H1 (cell line): Measurements from ENCODE around the gene HEBP2. TPM values are rescaled to one million over a fixed set of nuclear protein-coding genes. Genes with fewer than 3 reads are reported as not detected.

Source experiments
- CTCF ChIA-PET: fragments of 300-600 bp; sonication (Branson Sonifier 250); formaldehyde crosslinking; loops from one replicate; lab custom pipeline; 2021; ENCODE audit not compliant: partially characterized antibody; lab: Charles Lee
- POLR2A ChIA-PET: fragments of 300-600 bp; sonication (Branson Sonifier 250); formaldehyde crosslinking; loops from one replicate; lab custom pipeline; 2021; ENCODE audit warnings: inconsistent platforms; ENCODE audit not compliant: partially characterized antibody; lab: Charles Lee
- DNase-seq, 2 experiments: peaks; one replicate each; pipeline versions ENCODE4 v3.0.0 to v3.0.0-alpha.2; 2010 to 2022; ENCODE audit warnings: low spot score in 2 of 2, low read depth in 1 of 2, mixed read lengths in 1 of 2
- FAIRE-seq: peaks from 2 replicates; lab custom pipeline; 2011; peaks lifted over from hg19 to GRCh38; lab: Jason Lieb, UNC
- H2AFZ ChIP-seq: 2 replicates; pipeline ENCODE4 v1.8.1; 2012; ENCODE audit warnings: low read length, inconsistent platforms
- H2AK5ac ChIP-seq: 2 replicates; pipeline ENCODE4 v1.6.1; 2013; ENCODE audit warnings: low read depth, low read length
- H2BK120ac ChIP-seq: replicated peaks from 2 replicates; pipeline ENCODE3; 2013; ENCODE audit warnings: low read depth, low read length, inconsistent platforms
- H2BK12ac ChIP-seq: 2 replicates; pipeline ENCODE4 v1.6.1; 2013; ENCODE audit warnings: low read depth, low read length
- H2BK15ac ChIP-seq: 2 replicates; pipeline ENCODE4 v1.6.1; 2013; ENCODE audit warnings: low read length
- H2BK20ac ChIP-seq: 2 replicates; pipeline ENCODE4 v1.6.1; 2013; ENCODE audit warnings: low read length
- H2BK5ac ChIP-seq: 2 replicates; pipeline ENCODE4 v1.6.1; 2013; ENCODE audit warnings: low read depth, low read length
- H3K14ac ChIP-seq: 2 replicates; pipeline ENCODE4 v1.6.1; 2013; ENCODE audit warnings: inconsistent platforms; ENCODE audit not compliant: insufficient read length
- H3K18ac ChIP-seq: 2 replicates; pipeline ENCODE4 v1.6.1; 2013; ENCODE audit warnings: low read length; ENCODE audit errors: extremely low read depth
- H3K23ac ChIP-seq: 2 replicates; pipeline ENCODE4 v1.6.1; 2013; ENCODE audit warnings: inconsistent platforms; ENCODE audit not compliant: insufficient read length
- H3K23me2 ChIP-seq: 2 replicates; pipeline ENCODE4 v1.6.1; 2013; ENCODE audit warnings: low read depth, low read length
- H3K27ac ChIP-seq: 2 replicates; pipeline ENCODE4 v1.6.1; 2011; ENCODE audit warnings: low read depth, low read length, inconsistent platforms
- H3K27me3 ChIP-seq, 4 experiments: replicated peaks in 1 of 4; 1 replicate in 1 of 4; 2 replicates in 3 of 4; pipeline versions ENCODE4 v1.6.1 to v1.8.1; 2011 to 2013; ENCODE audit warnings: low read length in 3 of 4, mild to moderate bottlenecking in 3 of 4, inconsistent platforms in 2 of 4, mixed read lengths in 2 of 4, moderate library complexity in 1 of 4; ENCODE audit not compliant: control insufficient read depth in 3 of 4, insufficient read depth in 3 of 4; ENCODE audit errors: extremely low read depth in 1 of 4
- H3K36me3 ChIP-seq, 4 experiments: 2 replicates each; pipeline versions ENCODE4 v1.6.1 to v1.8.1; 2011 to 2013; ENCODE audit warnings: mild to moderate bottlenecking in 4 of 4, low read length in 3 of 4, moderate library complexity in 2 of 4, control low read depth in 1 of 4, inconsistent platforms in 1 of 4; ENCODE audit not compliant: insufficient read depth in 4 of 4, control insufficient read depth in 2 of 4
- H3K4ac ChIP-seq: replicated peaks from 2 replicates; pipeline ENCODE3; 2013; ENCODE audit warnings: low read length, low read depth, mixed read lengths, inconsistent platforms; ENCODE audit not compliant: insufficient read length
- H3K4me1 ChIP-seq, 4 experiments: replicated peaks in 1 of 4; 1 replicate in 1 of 4; 2 replicates in 3 of 4; pipeline versions ENCODE4 v1.6.1 to v1.8.1; 2011 to 2013; ENCODE audit warnings: low read length in 3 of 4, inconsistent platforms in 2 of 4, mixed read lengths in 1 of 4; ENCODE audit not compliant: insufficient read depth in 4 of 4, control insufficient read depth in 3 of 4
- H3K4me2 ChIP-seq, 2 experiments: 2 replicates each; pipeline versions ENCODE4 v1.6.1 to v1.8.1; 2011 to 2013; ENCODE audit warnings: low read depth in 2 of 2, low read length in 2 of 2, control low read depth in 1 of 2, inconsistent platforms in 1 of 2, mild to moderate bottlenecking in 1 of 2; ENCODE audit not compliant: insufficient read depth in 1 of 2
- H3K4me3 ChIP-seq, 4 experiments: fragments of 200-600, 300-600 bp in 1 of 4; sonication (generic), shearing (Covaris generic), sonication (Bioruptor Twin) in 1 of 4; 2 replicates each; pipeline versions ENCODE4 v1.5.1 to v1.8.1; 2011 to 2016; ENCODE audit warnings: low read length in 4 of 4, low read depth in 3 of 4, control low read depth in 2 of 4, inconsistent platforms in 2 of 4, mild to moderate bottlenecking in 2 of 4, mixed read lengths in 1 of 4, moderate library complexity in 1 of 4; ENCODE audit not compliant: insufficient read depth in 2 of 4; ENCODE audit errors: extremely low read depth in 1 of 4
- H3K56ac ChIP-seq: replicated peaks from 2 replicates; pipeline ENCODE3; 2013; ENCODE audit warnings: low read depth, mild to moderate bottlenecking, mixed read lengths, low read length, inconsistent platforms; ENCODE audit not compliant: insufficient read length
- H3K79me1 ChIP-seq: 2 replicates; pipeline ENCODE4 v1.6.1; 2013; ENCODE audit warnings: low read depth, low read length, control low read depth
- H3K79me2 ChIP-seq, 2 experiments: 2 replicates each; pipeline versions ENCODE4 v1.6.1 to v1.8.1; 2012 to 2013; ENCODE audit warnings: low read length in 2 of 2, mild to moderate bottlenecking in 2 of 2, inconsistent platforms in 1 of 2; ENCODE audit not compliant: insufficient read depth in 2 of 2, control insufficient read depth in 1 of 2
- H3K9ac ChIP-seq, 4 experiments: replicated peaks in 1 of 4; 1 replicate in 1 of 4; 2 replicates in 3 of 4; pipeline versions ENCODE4 v1.6.1 to v1.8.1; 2011 to 2013; ENCODE audit warnings: low read depth in 3 of 4, low read length in 3 of 4, control low read depth in 2 of 4, mild to moderate bottlenecking in 2 of 4, moderate library complexity in 2 of 4, inconsistent platforms in 1 of 4; ENCODE audit errors: extremely low read depth in 1 of 4
- H3K9me3 ChIP-seq, 2 experiments: 2 replicates each; pipeline versions ENCODE4 v1.6.1 to v1.8.1; 2012 to 2013; ENCODE audit warnings: mild to moderate bottlenecking in 2 of 2, moderate library complexity in 2 of 2, control low read depth in 1 of 2, inconsistent platforms in 1 of 2, low read depth in 1 of 2, low read length in 1 of 2, mixed read lengths in 1 of 2; ENCODE audit not compliant: insufficient read depth in 2 of 2
- H4K20me1 ChIP-seq, 2 experiments: replicated peaks in 1 of 2; 2 replicates each; pipeline versions ENCODE3 to v1.8.1; 2011 to 2013; ENCODE audit warnings: inconsistent platforms in 2 of 2, low read length in 2 of 2, mild to moderate bottlenecking in 1 of 2; ENCODE audit not compliant: insufficient read depth in 2 of 2, control insufficient read depth in 1 of 2
- H4K5ac ChIP-seq: 2 replicates; pipeline ENCODE4 v1.6.1; 2013; ENCODE audit warnings: low read length, low read depth, mixed read lengths, inconsistent platforms; ENCODE audit not compliant: insufficient read length
- H4K8ac ChIP-seq: 2 replicates; pipeline ENCODE4 v1.8.0; 2013; ENCODE audit warnings: mild to moderate bottlenecking, moderate library complexity, low read length, inconsistent platforms; ENCODE audit not compliant: insufficient read depth; ENCODE audit errors: extremely low read depth
- H4K91ac ChIP-seq: replicated peaks from 2 replicates; pipeline ENCODE3; 2013; ENCODE audit warnings: low read length, mixed read lengths, inconsistent platforms; ENCODE audit not compliant: insufficient read length
- GTF2F1 ChIP-seq: IDR thresholded peaks from 2 replicates; pipeline ENCODE4 v1.6.1; 2012; ENCODE audit warnings: low read depth, low read length, improper control_type of control experiment, borderline replicate concordance
- JUND ChIP-seq: IDR thresholded peaks from 2 replicates; pipeline ENCODE4 v1.6.1; 2011; ENCODE audit warnings: mild to moderate bottlenecking, improper control_type of control experiment, low read length
- RBBP5 ChIP-seq: IDR thresholded peaks from 2 replicates; pipeline ENCODE4 v1.7.1; 2012; ENCODE audit warnings: low read depth, mild to moderate bottlenecking, inconsistent platforms, low read length, moderate library complexity, borderline replicate concordance
- WGBS, 2 experiments: shearing (Covaris generic) in 1 of 2; methylation state at CpG; one replicate each; pipeline versions ENCODE4 v1.1.6 to v1.1.7; 2013 to 2015; ENCODE audit warnings: low lambda C conversion rate in 2 of 2, mixed read lengths in 2 of 2, inconsistent platforms in 1 of 2, low coverage in 1 of 2, missing lambda C conversion rate in 1 of 2; ENCODE audit not compliant: insufficient replicate concordance in 2 of 2, insufficient coverage in 1 of 2, insufficient read length in 1 of 2; ENCODE audit errors: extremely low coverage in 1 of 2, missing lambda C conversion rate in 1 of 2; 5-methylcytosine and 5-hydroxymethylcytosine counted together
- polyA plus RNA-seq, 7 experiments: library from polyadenylated mRNA; depleted of rRNA in 3 of 7; stranded (reverse) in 5 of 7; unstranded in 2 of 7; fragments of >200 nt in 5 of 7; fragments of 200-250 nt in 2 of 7; gene quantifications; 1 replicate in 5 of 7; 2 replicates in 1 of 7; 4 replicates in 1 of 7; pipeline versions ENCODE4 v1.2.1 to v1.2.3, GENCODE V29; 2011 to 2013; ENCODE audit warnings: missing spikeins in 2 of 7, mixed read lengths in 2 of 7
- total RNA-seq: library from RNA; stranded (reverse); fragmentation: NEBNext Ultra II Directional; extraction: Animal tissue kit (Norgen Biotek cat#: 25700); gene quantifications from 2 replicates; pipeline ENCODE4 v1.2.1, GENCODE V29; 2021

HEBP2 gene
- total and polyA plus RNA-seq, 2 of the 8 experiments (the other 6 are each of a cell fraction or from before 2014, with no cell fraction given) = 6.5 to 37.9 TPM

DNA sequence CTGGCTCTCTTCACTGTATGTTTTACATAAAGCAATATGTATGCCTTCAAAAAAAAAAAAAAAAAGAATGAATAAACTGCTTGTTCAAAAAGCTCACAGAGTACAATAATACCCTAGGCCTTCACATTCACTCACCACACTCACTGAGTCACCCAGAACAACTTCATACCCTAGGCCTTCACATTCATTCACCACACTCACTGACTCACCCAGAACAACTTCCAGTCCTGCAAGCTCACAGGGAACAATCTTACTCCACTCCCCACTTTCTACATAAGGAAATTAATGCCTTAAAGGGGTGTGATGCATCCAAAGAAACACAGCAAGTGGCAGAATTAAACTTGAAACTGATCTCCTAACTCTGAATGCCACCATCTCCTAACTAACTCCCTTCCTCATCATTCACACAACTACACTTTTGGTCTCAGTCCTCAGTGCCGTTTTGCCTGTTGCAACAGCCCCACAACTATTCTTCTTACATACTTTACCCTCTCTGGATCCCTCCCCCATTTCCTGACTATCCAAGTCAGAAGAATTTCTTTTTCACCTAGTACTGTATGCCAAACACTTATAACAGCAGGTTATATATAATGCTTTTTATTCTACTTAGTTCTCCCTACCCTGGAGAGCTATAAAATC lies 61.1 kb downstream of the HEBP2 start:
- H2BK5ac ChIP-seq = no peak overlapping the region
- no peak overlapping the region for H4K8ac ChIP-seq
- no peaks in the 10 kb centered on the region for H3K9me3 ChIP-seq
- no peaks in the 10 kb centered on the region for H3K4me1 ChIP-seq
- no peak overlapping the region for H2BK120ac ChIP-seq
- H3K79me1 ChIP-seq = no peaks in the 10 kb centered on the region
- H2AK5ac ChIP-seq = no peak overlapping the region
- FAIRE-seq (no peak), DNase-seq (no peak)
- no peak overlapping the region for H3K4me3 ChIP-seq
- no peak overlapping the region for H4K91ac ChIP-seq
- POLR2A ChIA-PET = no interaction called here
- H3K79me2 ChIP-seq = no peaks in the 10 kb centered on the region
- CTCF ChIA-PET = interaction anchor here (0.6 to 1.5 kb wide), 6 partner anchors 15 to 314 kb away, joined by 3 to 4 read pairs (median 3); no protein-coding TSS in a partner anchor
- 0 out of 2 replicates have a peak, but pooled peaks cover 2% of the 10 kb centered on the region for H3K23me2 ChIP-seq
- TF ChIP-seq JUND = no peak
- no peak for TF ChIP-seq RBBP5
- no peak for TF ChIP-seq GTF2F1
- TF ChIP-seq, all 59 proteins: peak for 0
- Histone ChIP-seq H3K27ac (no peak overlapping the region), H3K4me2 (no peak overlapping the region), H2BK20ac (no peak overlapping the region), H2AFZ (no peak overlapping the region), H3K36me3 (peaks cover 0 to 19% (median 7%) of the 10 kb centered on the region in 4 experiments; a peak in 5 of 8 replicates), H3K4ac (no peak overlapping the region), H3K14ac (no peak overlapping the region), H3K27me3 (no peaks in the 10 kb centered on the region), H3K18ac (no peak overlapping the region), H2BK12ac (no peak overlapping the region), H4K5ac (no peak overlapping the region), H3K56ac (no peak overlapping the region), H3K23ac (no peak overlapping the region), H4K20me1 (no peaks in the 10 kb centered on the region), H2BK15ac (no peak overlapping the region), H3K9ac (no peak overlapping the region)
- 93% methylated on average over 1 of the region's 1 CpG; no CpG with 5 or more reads in 1 of the 2 experiments for WGBS, 2 experiments
